Heart left ventricle (tissue), 16 donors: ENCODE results near the gene CDH13. TPM values are rescaled to one million over a fixed set of nuclear protein-coding genes. Genes with fewer than 3 reads are reported as not detected.

Experiments
- ATAC-seq, 4 donors: fragments of 200-7000 bp; cut with Tn5 transposase; one replicate each; pipeline ENCODE4 v1.9.1; 2020 to 2022; ENCODE audit warnings: moderate library complexity in 4 of 4, mild to moderate bottlenecking in 3 of 4, moderate number of reproducible peaks in 1 of 4
- DNase-seq, 5 donors: peaks; one replicate each; pipeline ENCODE4 v3.0.0-alpha.2; 2020
- H3K27ac ChIP-seq, 12 donors: fragments of 200-600 bp; sonication (generic) in 4 of 12; one replicate each; pipeline versions ENCODE4 v1.5.0 to v1.8.0; 2016 to 2022; ENCODE audit warnings: mild to moderate bottlenecking in 2 of 12
- H3K27me3 ChIP-seq, 9 donors: fragments of 200-600 bp; sonication (generic) in 2 of 9; one replicate each; pipeline versions ENCODE4 v1.5.1 to v1.8.0; 2016 to 2022; ENCODE audit warnings: mild to moderate bottlenecking in 3 of 9
- H3K36me3 ChIP-seq, 9 donors: fragments of 200-600 bp; sonication (generic) in 2 of 9; one replicate each; pipeline versions ENCODE4 v1.5.0 to v1.8.0; 2018 to 2022; ENCODE audit warnings: mild to moderate bottlenecking in 2 of 9
- H3K4me1 ChIP-seq, 12 donors: fragments of 200-600 bp; sonication (generic) in 4 of 12; one replicate each; pipeline versions ENCODE4 v1.5.0 to v1.8.0; 2016 to 2022; ENCODE audit warnings: mild to moderate bottlenecking in 3 of 12
- H3K4me3 ChIP-seq, 12 donors: fragments of 200-600 bp; sonication (generic) in 4 of 12; one replicate each; pipeline versions ENCODE4 v1.5.0 to v1.8.0; 2017 to 2022; ENCODE audit warnings: mild to moderate bottlenecking in 9 of 12, moderate library complexity in 4 of 12
- H3K9me3 ChIP-seq, 12 donors: fragments of 200-600 bp; sonication (generic) in 4 of 12; one replicate each; pipeline versions ENCODE4 v1.5.0 to v1.8.0; 2016 to 2022; ENCODE audit warnings: mild to moderate bottlenecking in 1 of 12
- POLR2A ChIP-seq, 2 donors: fragments of 450-650 bp; IDR thresholded peaks; one replicate each; pipeline ENCODE4 v1.6.1; 2017; ENCODE audit warnings: antibody characterized with exemption in 2 of 2, mild to moderate bottlenecking in 2 of 2, moderate library complexity in 2 of 2
- WGBS, 4 donors: extraction: QIAGEN DNeasy Blood & Tissue Kit in 2 of 4; methylation state at CpG; one replicate each; pipeline versions ENCODE4 v1.1.5 to v1.1.7; 2013 to 2018; 5-methylcytosine and 5-hydroxymethylcytosine counted together
- intact Hi-C, 10 donors: fragments of 100-400 bp; cut with DNase I; formaldehyde crosslinking; loops; one replicate each; pipeline versions ENCODE4 v1.11.1 to v1.14.2; 2022
- polyA plus RNA-seq, 2 donors: library from polyadenylated mRNA; stranded (reverse); fragments of 200-250 nt; gene quantifications; one replicate each; pipeline ENCODE4 v1.2.3, GENCODE V29; 2013
- total RNA-seq, 9 donors: library from RNA; depleted of rRNA in 2 of 9; stranded (reverse); fragments of >200 nt in 2 of 9; fragmentation: NEBNext Ultra II Directional in 3 of 9; extraction: Animal tissue kit (Norgen Biotek cat#: 25700) in 3 of 9; gene quantifications; one replicate each; pipeline versions ENCODE4 v1.1.0 to v1.2.4, GENCODE V29; 2016 to 2023
- TF ChIP-seq, protein P1 (sequence below), 12 donors: fragments of 200-600 bp; sonication (generic) in 4 of 12; IDR thresholded peaks; one replicate each; pipeline versions ENCODE4 v1.5.0 to v1.8.0; 2018 to 2022; ENCODE audit warnings: antibody characterized with exemption in 12 of 12, mild to moderate bottlenecking in 5 of 12
- donor health status: ischemic (EF 13 %, LVEDD 7.1; RV severe dilation, severe dysfunction).
- donor health status: healthy with polysubstance abuse.
- donor health status: DM: no; HTN: yes; CAD: no.
- donor health status: DM: no; HTN: no; CAD: no.
- donor health status: ischemic (EF 25% LVEDD 6.9; RV normal size, moderate dysfunction).
- donor health status: ischemic (EF 25% LVEDD 5.7; RV mildly dilated, moderate dysfunction).
- donor health status: healthy.
- donor health status: DM: yes; HTN: yes; CAD: no.
- donor health status: ischemic (EF 35%, LVEDD 5.7; RV mildly dilated, moderate dysfunction).
- donor health status: nonischemic (EF 11% LVEDD 7.7; RV severe dilation, severe dysfunction).
- donor health status: DM: yes; HTN: yes; CAD: no.
- donor health status: PGD.
- donor health status: ischemic (EF 29% LVEDD 5.4; RV normal size, mild dysfunction).
- donor health status: nonischemic (EF 23%, LVEDD 6.1; RV moderate dilation, normal function).

CDH13 gene
- total and polyA plus RNA-seq, 11 donors: 15.0 to 172 (median 137) TPM

DNA sequence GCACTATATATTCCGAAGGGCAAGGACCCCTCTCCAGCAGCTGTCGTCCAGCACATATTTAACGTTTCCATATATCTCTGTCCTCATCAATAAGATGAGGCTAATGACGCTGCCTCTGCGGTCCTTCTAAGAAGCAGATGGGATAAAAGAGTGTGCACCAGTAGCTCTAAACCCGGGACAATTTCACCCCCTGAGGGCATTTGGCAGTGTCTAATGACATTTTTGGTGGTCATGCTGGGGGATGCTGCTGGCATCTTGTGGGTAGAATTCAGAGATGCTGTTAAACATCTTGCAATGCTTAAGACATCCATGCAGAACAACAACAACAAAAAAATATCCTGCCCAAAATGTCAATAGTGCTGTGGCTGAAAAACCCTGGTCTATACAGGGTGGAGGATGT, 372.9 kb downstream of the CDH13 start:
- H3K4me1 ChIP-seq: peaks cover 0 to 30% (median 13%) of the 10 kb centered on the region in 12 donors
- intact Hi-C loops: loop anchor here in 2 of 10 donors (10.0 kb wide), 2 partner anchors 365 to 375 kb away; partner anchors contain the start of gene CDH13 (in 1 of the 2)

DNA sequence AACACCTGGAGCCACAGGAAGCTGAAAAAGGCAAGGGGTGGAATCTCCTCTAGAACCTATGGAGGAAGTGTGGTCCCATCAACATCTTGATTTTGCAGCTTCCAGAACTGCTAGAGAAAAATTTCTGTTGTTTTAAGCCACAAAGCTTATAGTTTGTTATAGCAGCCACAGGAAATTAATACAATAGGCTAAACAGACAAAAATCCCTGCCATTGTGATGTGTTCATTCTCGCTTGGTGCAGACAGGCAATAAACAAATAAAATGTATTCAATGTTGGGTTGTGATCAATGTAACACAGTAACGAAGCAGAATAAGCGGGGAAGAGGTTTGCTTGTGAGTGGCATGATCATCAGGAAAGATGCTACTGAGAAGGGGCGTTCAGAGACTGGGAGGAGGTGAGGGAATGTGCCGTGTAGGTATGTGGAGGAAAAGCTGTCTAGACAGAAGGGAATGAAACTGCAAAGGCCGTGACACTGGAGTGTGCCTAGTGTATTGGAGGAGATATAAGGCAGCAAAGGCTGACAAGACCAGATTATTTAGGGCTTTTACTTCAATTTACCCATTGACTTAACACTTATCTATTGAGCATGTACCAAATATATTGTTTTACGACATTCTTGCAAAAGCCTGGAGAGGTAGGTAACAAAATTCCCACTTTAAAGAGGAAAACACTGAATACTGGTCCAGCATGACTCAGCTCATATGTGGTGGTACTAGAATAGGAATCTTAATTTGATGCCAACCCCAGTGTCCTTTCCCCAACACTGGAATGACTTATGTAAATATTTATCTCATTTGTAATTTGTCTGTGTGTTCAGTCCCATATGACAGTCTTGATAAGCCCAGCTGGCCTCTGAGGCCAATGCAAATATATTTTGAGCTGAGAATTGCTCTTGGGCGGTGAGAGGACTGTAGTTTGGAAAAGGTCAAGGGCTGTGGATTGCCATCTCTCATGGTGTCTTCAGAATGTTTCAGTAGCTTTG, 375.9 kb downstream of the CDH13 start:
- intact Hi-C loops: no loop called here
- WGBS, 4 donors: 80 to 88% (median 84%) methylated on average over 8 of the region's 8 CpGs
- ATAC-seq (peak in 2 of 4 donors; percentile 34 to 75), DNase-seq (no peak)
- peak overlapping the region in 1 of 12 donors; percentile 16 for H3K27ac ChIP-seq
- no peak overlapping the region for H3K4me3 ChIP-seq
- no peaks in the 10 kb centered on the region for H3K9me3 ChIP-seq
- peaks cover 0 to 16% (median 7%) of the 10 kb centered on the region in 12 donors for H3K4me1 ChIP-seq
- no peak for TF ChIP-seq POLR2A (IDR thresholded peaks at IDR 0.05)
- TF ChIP-seq, protein P1, sequence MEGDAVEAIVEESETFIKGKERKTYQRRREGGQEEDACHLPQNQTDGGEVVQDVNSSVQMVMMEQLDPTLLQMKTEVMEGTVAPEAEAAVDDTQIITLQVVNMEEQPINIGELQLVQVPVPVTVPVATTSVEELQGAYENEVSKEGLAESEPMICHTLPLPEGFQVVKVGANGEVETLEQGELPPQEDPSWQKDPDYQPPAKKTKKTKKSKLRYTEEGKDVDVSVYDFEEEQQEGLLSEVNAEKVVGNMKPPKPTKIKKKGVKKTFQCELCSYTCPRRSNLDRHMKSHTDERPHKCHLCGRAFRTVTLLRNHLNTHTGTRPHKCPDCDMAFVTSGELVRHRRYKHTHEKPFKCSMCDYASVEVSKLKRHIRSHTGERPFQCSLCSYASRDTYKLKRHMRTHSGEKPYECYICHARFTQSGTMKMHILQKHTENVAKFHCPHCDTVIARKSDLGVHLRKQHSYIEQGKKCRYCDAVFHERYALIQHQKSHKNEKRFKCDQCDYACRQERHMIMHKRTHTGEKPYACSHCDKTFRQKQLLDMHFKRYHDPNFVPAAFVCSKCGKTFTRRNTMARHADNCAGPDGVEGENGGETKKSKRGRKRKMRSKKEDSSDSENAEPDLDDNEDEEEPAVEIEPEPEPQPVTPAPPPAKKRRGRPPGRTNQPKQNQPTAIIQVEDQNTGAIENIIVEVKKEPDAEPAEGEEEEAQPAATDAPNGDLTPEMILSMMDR (IDR thresholded peaks at IDR 0.05): no peak
- no peaks in the 10 kb centered on the region for H3K36me3 ChIP-seq
- H3K27me3 ChIP-seq: no peaks in the 10 kb centered on the region

More for the DNA sequence above, 372.9 kb downstream of the CDH13 start:
- no peak for DNase-seq
- H3K9me3 ChIP-seq: no peaks in the 10 kb centered on the region
- H3K27me3 ChIP-seq: no peaks in the 10 kb centered on the region
- WGBS, 4 donors: 92 to 96% (median 93%) methylated on average over 6 of the region's 6 CpGs
- H3K36me3 ChIP-seq: no peaks in the 10 kb centered on the region
- no peak for ATAC-seq
- no peak overlapping the region for H3K27ac ChIP-seq
- no peak overlapping the region for H3K4me3 ChIP-seq
- no peak for TF ChIP-seq POLR2A (IDR thresholded peaks at IDR 0.05)
- TF ChIP-seq, protein P1 (IDR thresholded peaks at IDR 0.05): no peak

DNA sequence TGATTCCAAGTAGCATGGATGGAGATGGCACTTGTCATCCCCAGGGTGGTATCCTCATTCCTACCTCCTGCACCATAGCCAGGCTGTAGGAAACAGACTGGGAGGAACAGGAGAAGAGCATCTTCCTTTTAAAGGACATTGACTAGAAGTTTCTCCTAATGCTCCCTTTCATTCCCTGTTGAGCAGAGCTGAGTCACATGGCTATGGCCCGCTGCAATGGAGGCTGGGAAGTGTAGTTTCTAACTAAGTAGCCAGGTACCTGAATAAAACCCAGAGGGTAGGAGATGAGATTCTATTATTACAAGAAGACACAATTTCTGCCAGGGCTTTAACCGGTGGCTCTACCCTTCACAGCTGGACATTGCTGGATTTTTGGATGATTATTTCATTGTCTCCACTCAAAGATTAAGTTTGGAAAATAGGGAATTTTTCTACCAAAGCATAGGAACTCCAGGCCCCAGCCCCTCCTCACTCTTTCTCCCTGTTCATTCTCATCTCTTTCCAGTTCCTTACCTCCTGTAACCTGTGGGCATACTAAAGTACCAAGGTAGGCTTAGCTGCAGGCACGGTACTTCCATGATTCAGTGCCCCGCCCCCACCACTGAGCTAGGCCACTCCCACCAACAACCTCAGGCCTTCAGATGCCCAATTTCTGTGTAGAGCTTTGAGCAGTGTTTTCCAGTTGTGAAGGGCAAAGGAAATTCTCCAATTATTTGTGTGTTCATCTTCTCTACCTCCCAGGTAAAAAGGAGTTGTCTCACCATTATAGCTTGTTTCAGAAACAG, 378.3 kb downstream of the CDH13 start:
- Histone ChIP-seq H3K27me3 (no peaks in the 10 kb centered on the region), H3K36me3 (no peaks in the 10 kb centered on the region), H3K4me1 (peaks cover 0 to 16% (median 6%) of the 10 kb centered on the region in 12 donors), H3K27ac (no peak overlapping the region), H3K9me3 (no peaks in the 10 kb centered on the region), H3K4me3 (no peak overlapping the region)
- TF ChIP-seq, protein P1 (IDR thresholded peaks at IDR 0.05): no peak
- no peak for TF ChIP-seq POLR2A (IDR thresholded peaks at IDR 0.05)
- 81 to 87% (median 85%) methylated on average over 4 of the region's 4 CpGs for WGBS, 4 donors
- intact Hi-C loops: no loop called here
- ATAC-seq: no peak
- no peak for DNase-seq
